B cell (primary cell): ENCODE results near the gene BAIAP3. TPM values are rescaled to one million over a fixed set of nuclear protein-coding genes. Genes with fewer than 3 reads are reported as not detected.

Experiments
- ATAC-seq: fragments of 200-7000 bp; cut with Tn5 transposase; one replicate; pipeline ENCODE4 v1.10.0; 2021; ENCODE audit warnings: low read depth, mild to moderate bottlenecking, moderate number of reproducible peaks, moderate library complexity
- CTCF ChIA-PET: fragments of 350-600 bp; sonication (Branson Sonifier 250); formaldehyde crosslinking; loops from one replicate; lab custom pipeline; 2021; ENCODE audit warnings: antibody characterized with exemption, inconsistent platforms; lab: Charles Lee
- POLR2A ChIA-PET: fragments of 350-600 bp; sonication (Branson Sonifier 250); formaldehyde crosslinking; loops from one replicate; lab custom pipeline; 2021; ENCODE audit warnings: antibody characterized with exemption; lab: Charles Lee
- DNase-seq: peaks from one replicate; pipeline ENCODE4 v3.0.0; 2013
- H2AFZ ChIP-seq: 2 replicates; pipeline ENCODE4 v1.6.1; 2012; ENCODE audit warnings: mild to moderate bottlenecking, low read depth, low read length; ENCODE audit not compliant: insufficient read depth, poor library complexity, severe bottlenecking
- H3K27ac ChIP-seq, 2 donors: 1 replicate in 1 of 2; 2 replicates in 1 of 2; pipeline ENCODE4 v1.5.1; 2012 to 2013; ENCODE audit warnings: low read length in 2 of 2, mild to moderate bottlenecking in 2 of 2, moderate library complexity in 1 of 2
- H3K27me3 ChIP-seq, 4 experiments: fragments of 200-600 bp in 1 of 4; sonication (generic) in 1 of 4; replicated peaks in 1 of 4; 1 replicate in 2 of 4; 2 replicates in 2 of 4; pipeline versions ENCODE4 v1.6.1 to v1.7.0; 2013 to 2016; ENCODE audit warnings: low read length in 3 of 4, mild to moderate bottlenecking in 2 of 4, mixed read lengths in 1 of 4, moderate library complexity in 1 of 4; ENCODE audit not compliant: insufficient read depth in 4 of 4, control insufficient read depth in 3 of 4; ENCODE audit errors: control extremely low read depth in 1 of 4
- H3K36me3 ChIP-seq, 2 experiments: replicated peaks in 1 of 2; 1 replicate in 1 of 2; 2 replicates in 1 of 2; pipeline versions ENCODE4 v1.6.1 to v1.7.1; 2013; ENCODE audit warnings: low read length in 1 of 2; ENCODE audit not compliant: insufficient read depth in 2 of 2, control insufficient read depth in 1 of 2; ENCODE audit errors: control extremely low read depth in 1 of 2, extremely low read depth in 1 of 2
- H3K4me1 ChIP-seq, 2 donors: fragments of 200-600 bp in 1 of 2; sonication (generic) in 1 of 2; 1 replicate in 1 of 2; 2 replicates in 1 of 2; pipeline versions ENCODE4 v1.5.1 to v1.6.1; 2013 to 2017; ENCODE audit warnings: low read length in 2 of 2; ENCODE audit not compliant: control insufficient read depth in 2 of 2, insufficient read depth in 2 of 2
- H3K4me2 ChIP-seq: replicated peaks from 2 replicates; pipeline ENCODE3; 2012; ENCODE audit warnings: mild to moderate bottlenecking, low read depth, low read length; ENCODE audit not compliant: poor library complexity, severe bottlenecking
- H3K4me3 ChIP-seq, 5 experiments: fragments of 200-600 bp in 1 of 5; sonication (generic) in 1 of 5; 1 replicate in 3 of 5; 2 replicates in 2 of 5; pipeline versions ENCODE4 v1.5.1 to v1.7.0; 2011 to 2016; ENCODE audit warnings: low read length in 4 of 5, mild to moderate bottlenecking in 4 of 5, low read depth in 2 of 5, control low read depth in 1 of 5, moderate library complexity in 1 of 5; ENCODE audit not compliant: insufficient read depth in 1 of 5; ENCODE audit errors: control extremely low read depth in 1 of 5, extremely low read depth in 1 of 5
- H3K79me2 ChIP-seq: fragments of 200-600 bp; sonication (generic); one replicate; pipeline ENCODE4 v1.6.0; 2016; ENCODE audit warnings: low read length; ENCODE audit not compliant: control insufficient read depth, insufficient read depth
- H3K9ac ChIP-seq: fragments of 200-600 bp; sonication (generic); 2 replicates; pipeline ENCODE4 v1.6.1; 2017; ENCODE audit warnings: mild to moderate bottlenecking, low read length, moderate library complexity
- H3K9me3 ChIP-seq, 3 donors: one replicate each; pipeline versions ENCODE4 v1.6.1 to v1.7.1; 2013; ENCODE audit warnings: low read length in 2 of 3; ENCODE audit not compliant: control insufficient read depth in 2 of 3, insufficient read depth in 1 of 3; ENCODE audit errors: control extremely low read depth in 1 of 3
- H4K20me1 ChIP-seq: 2 replicates; pipeline ENCODE4 v1.6.0; 2012; ENCODE audit warnings: mild to moderate bottlenecking, low read length; ENCODE audit not compliant: insufficient read depth, control insufficient read depth, poor library complexity, severe bottlenecking
- H3K27ac Mint-ChIP-seq: one replicate; pipeline ENCODE4 v1.8.0; 2021; ENCODE audit warnings: mixed read lengths
- H3K27me3 Mint-ChIP-seq: one replicate; pipeline ENCODE4 v1.8.0; 2021; ENCODE audit warnings: mixed read lengths
- H3K4me1 Mint-ChIP-seq: one replicate; pipeline ENCODE4 v1.8.0; 2021; ENCODE audit warnings: mixed read lengths
- H3K4me3 Mint-ChIP-seq: one replicate; pipeline ENCODE4 v1.8.0; 2021; ENCODE audit warnings: mixed read lengths
- H3K9me3 Mint-ChIP-seq: one replicate; pipeline ENCODE4 v1.8.0; 2022; ENCODE audit warnings: mixed read lengths; ENCODE audit not compliant: insufficient read depth
- CTCF ChIP-seq: fragments of 200-600 bp; IDR thresholded peaks from one replicate; pipeline ENCODE4 v1.8.0; 2022; ENCODE audit warnings: antibody characterized with exemption, mild to moderate bottlenecking
- EZH2 ChIP-seq: IDR thresholded peaks from 2 replicates; pipeline ENCODE4 v1.6.1; 2012; ENCODE audit warnings: borderline replicate concordance, low read depth, mild to moderate bottlenecking, moderate library complexity, low read length; ENCODE audit not compliant: insufficient read depth, poor library complexity, severe bottlenecking
- WGBS: methylation state at CpG from one replicate; pipeline ENCODE4 v1.1.5; 2013; ENCODE audit warnings: missing lambda C conversion rate; ENCODE audit not compliant: insufficient coverage; 5-methylcytosine and 5-hydroxymethylcytosine counted together
- intact Hi-C: fragments of 100-400 bp; cut with micrococcal nuclease; formaldehyde crosslinking; loops from one replicate; pipeline ENCODE4 v1.10.0; 2022
- polyA plus RNA-seq: library from polyadenylated mRNA; depleted of rRNA; stranded (reverse); fragments of >200 nt; gene quantifications from 2 replicates; pipeline ENCODE4 v1.2.3, GENCODE V29; 2012
- total RNA-seq, 2 donors: library from RNA; stranded (reverse); fragments of 120-200 nt in 1 of 2; gene quantifications; 1 replicate in 1 of 2; 2 replicates in 1 of 2; pipeline versions ENCODE4 v1.2.3 to v1.2.4, GENCODE V29; 2013 to 2022

Gene BAIAP3
- total and polyA plus RNA-seq, 2 donors (not counting 1 experiment from before 2014, with no cell fraction given), result 119 to 130 TPM

- Mint-ChIP-seq H3K9me3 (no peaks in the 10 kb centered on the region), H3K4me3 (no peak overlapping the region), H3K27ac (no peak overlapping the region), H3K27me3 (no peaks in the 10 kb centered on the region), H3K4me1 (peaks cover 31% of the 10 kb centered on the region)
- Histone ChIP-seq H3K9ac (no peak overlapping the region), H3K27ac (no peak overlapping the region), H3K27me3 (no peaks in the 10 kb centered on the region), H3K4me1 (peaks cover 24 to 36% of the 10 kb centered on the region in 2 donors), H3K36me3 (peaks cover 0 to 27% of the 10 kb centered on the region in 2 experiments), H3K4me3 (no peak overlapping the region), H4K20me1 (peaks cover 27% of the 10 kb centered on the region), H3K9me3 (no peaks in the 10 kb centered on the region), H3K4me2 (no peak overlapping the region), H2AFZ (no peak overlapping the region), H3K79me2 (peaks cover 13% of the 10 kb centered on the region)
- WGBS, result 76% methylated on average over 34 of the region's 34 CpGs
- intact Hi-C loops, result loop anchor here (10.0 kb wide), 1 partner anchor 268 kb away; the partner anchor contains the start of genes CRAMP1 and IFT140
- ChIA-PET CTCF (interaction anchor here (2.1 kb wide), 1 partner anchor 17 kb away, joined by 6 read pairs; no protein-coding TSS in a partner anchor), POLR2A (interaction anchor here (0.6 to 1.6 kb wide), 4 partner anchors 14 to 94 kb away, joined by 3 to 6 read pairs (median 4); no protein-coding TSS in a partner anchor)
- ATAC-seq, result no peak
- TF ChIP-seq EZH2, result no peak
- no peak for TF ChIP-seq CTCF
- DNase-seq, result no peak
Observed at GRCh38 chr16:1346422-1347285, 13.2 kb downstream of the BAIAP3 start.
